CD8-positive, alpha-beta memory T cell (primary cell): ENCODE measurements around the gene FUT8. TPM values are rescaled to one million over a fixed set of nuclear protein-coding genes. Genes with fewer than 3 reads are reported as not detected.

Source experiments
- CTCF ChIA-PET: fragments of 350-600 bp; sonication (Branson Sonifier 250); formaldehyde crosslinking; loops from one replicate; lab custom pipeline; 2021; ENCODE audit warnings: antibody characterized with exemption; lab: Charles Lee
- POLR2A ChIA-PET: fragments of 350-600 bp; sonication (Branson Sonifier 250); formaldehyde crosslinking; loops from one replicate; lab custom pipeline; 2021; ENCODE audit warnings: antibody characterized with exemption; lab: Charles Lee
- DNase-seq, 5 donors: peaks; one replicate each; pipeline versions ENCODE4 v3.0.0 to v3.0.0-alpha.2; 2020 to 2022; ENCODE audit warnings: mixed read lengths in 1 of 5
- H3K27ac ChIP-seq: one replicate; pipeline ENCODE4 v1.7.0; 2013; ENCODE audit warnings: low read depth, mild to moderate bottlenecking, low read length, moderate library complexity
- H3K27me3 ChIP-seq: 2 replicates; pipeline ENCODE4 v1.7.0; 2013; ENCODE audit warnings: low read length, mild to moderate bottlenecking; ENCODE audit not compliant: insufficient read depth, poor library complexity, severe bottlenecking
- H3K36me3 ChIP-seq: 2 replicates; pipeline ENCODE4 v1.7.0; 2013; ENCODE audit warnings: mild to moderate bottlenecking, low read length, moderate library complexity; ENCODE audit not compliant: insufficient read depth
- H3K4me1 ChIP-seq: 2 replicates; pipeline ENCODE4 v1.7.0; 2013; ENCODE audit warnings: mild to moderate bottlenecking, low read length, moderate library complexity; ENCODE audit not compliant: insufficient read depth
- H3K4me3 ChIP-seq: 2 replicates; pipeline ENCODE4 v1.7.0; 2013; ENCODE audit warnings: mild to moderate bottlenecking, low read length
- H3K9me3 ChIP-seq: 2 replicates; pipeline ENCODE4 v1.7.0; 2013; ENCODE audit warnings: mild to moderate bottlenecking, low read length
- H3K27ac Mint-ChIP-seq, 8 donors: one replicate each; pipeline ENCODE4 v1.8.0; 2020 to 2021; ENCODE audit warnings: mixed read lengths in 8 of 8, mild to moderate bottlenecking in 6 of 8, inconsistent platforms in 3 of 8, moderate library complexity in 3 of 8
- H3K27me3 Mint-ChIP-seq, 2 donors: one replicate each; pipeline ENCODE4 v1.8.0; 2020 to 2021; ENCODE audit warnings: mixed read lengths in 2 of 2, mild to moderate bottlenecking in 1 of 2, moderate library complexity in 1 of 2
- H3K36me3 Mint-ChIP-seq, 3 donors: one replicate each; pipeline ENCODE4 v1.8.0; 2020 to 2021; ENCODE audit warnings: mixed read lengths in 3 of 3, inconsistent platforms in 1 of 3, mild to moderate bottlenecking in 1 of 3
- H3K4me1 Mint-ChIP-seq, 3 donors: one replicate each; pipeline ENCODE4 v1.8.0; 2020 to 2021; ENCODE audit warnings: mixed read lengths in 3 of 3, inconsistent platforms in 1 of 3, mild to moderate bottlenecking in 1 of 3
- H3K4me3 Mint-ChIP-seq, 7 donors: one replicate each; pipeline ENCODE4 v1.8.0; 2020 to 2021; ENCODE audit warnings: mixed read lengths in 7 of 7, mild to moderate bottlenecking in 6 of 7, moderate library complexity in 4 of 7, inconsistent platforms in 2 of 7
- H3K9me3 Mint-ChIP-seq, 5 donors: one replicate each; pipeline ENCODE4 v1.8.0; 2020 to 2022; ENCODE audit warnings: mixed read lengths in 5 of 5, mild to moderate bottlenecking in 3 of 5, moderate library complexity in 2 of 5, inconsistent platforms in 1 of 5
- polyA plus RNA-seq: library from polyadenylated mRNA; unstranded; fragments of 300-500 nt; fragmentation: Illumina TruSeq; gene quantifications from one replicate; pipeline ENCODE4 v1.2.3, GENCODE V29; 2021
- total RNA-seq, 2 experiments: library from RNA; stranded (reverse); gene quantifications; one replicate each; pipeline ENCODE4 v1.2.3, GENCODE V29; 2021

The FUT8 gene
- total and polyA plus RNA-seq, 3 experiments from 2014 or later = 13.3 to 81.7 (median 76.0) TPM

- Mint-ChIP-seq H3K36me3 (peaks cover 0 to 8% (median 0%) of the 10 kb centered on the region in 3 donors), H3K4me1 (peaks cover 13 to 55% (median 21%) of the 10 kb centered on the region in 3 donors), H3K27me3 (no peaks in the 10 kb centered on the region), H3K9me3 (no peaks in the 10 kb centered on the region), H3K4me3 (no peak overlapping the region), H3K27ac (no peak overlapping the region)
- Histone ChIP-seq H3K36me3 (no peaks in the 10 kb centered on the region), H3K9me3 (no peaks in the 10 kb centered on the region), H3K4me1 (peaks cover 5% of the 10 kb centered on the region), H3K27me3 (no peaks in the 10 kb centered on the region), H3K4me3 (no peak overlapping the region), H3K27ac (no peak overlapping the region)
- POLR2A ChIA-PET = no interaction called here
- CTCF ChIA-PET = no interaction called here
- DNase-seq = no peak
These were observed 138.5 kb downstream of the FUT8 start for GRCh38 chr14:65550779-65551643.

- Histone ChIP-seq H3K27me3 (no peaks in the 10 kb centered on the region), H3K27ac (no peak overlapping the region), H3K9me3 (no peaks in the 10 kb centered on the region), H3K4me3 (no peak overlapping the region), H3K36me3 (no peaks in the 10 kb centered on the region), H3K4me1 (peaks cover 5% of the 10 kb centered on the region)
- POLR2A ChIA-PET = no interaction called here
- H3K4me1 Mint-ChIP-seq = peaks cover 11 to 49% (median 21%) of the 10 kb centered on the region in 3 donors
- H3K9me3 Mint-ChIP-seq = no peaks in the 10 kb centered on the region
- H3K27me3 Mint-ChIP-seq = no peaks in the 10 kb centered on the region
- DNase-seq = no peak
- CTCF ChIA-PET = no interaction called here
- no peak overlapping the region for H3K27ac Mint-ChIP-seq
- no peaks in the 10 kb centered on the region for H3K36me3 Mint-ChIP-seq
- H3K4me3 Mint-ChIP-seq = no peak overlapping the region
These were observed 140.2 kb downstream of the FUT8 start for GRCh38 chr14:65552724-65553123.

DNA sequence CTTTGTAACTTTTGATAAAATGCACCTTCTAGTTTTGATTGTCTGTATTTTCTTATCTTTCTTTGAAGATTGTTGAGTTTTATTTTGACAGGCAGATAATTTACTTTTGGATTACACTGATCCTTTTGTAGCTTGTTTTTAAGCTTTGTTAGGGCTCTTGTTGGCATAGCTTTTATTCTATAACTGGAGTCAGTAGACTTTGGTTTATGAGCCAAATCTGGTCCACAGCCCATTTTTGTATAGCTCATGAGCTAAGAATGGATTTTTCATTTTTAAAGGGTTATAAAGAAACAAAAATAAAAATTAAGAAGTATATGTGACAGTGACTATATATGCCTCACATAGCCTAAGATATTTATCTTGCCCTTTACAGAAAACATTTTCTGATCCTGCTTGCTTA, 142.3 kb downstream of the FUT8 start:
- Histone ChIP-seq H3K4me1 (peaks cover 5% of the 10 kb centered on the region), H3K36me3 (no peaks in the 10 kb centered on the region), H3K27ac (no peak overlapping the region), H3K4me3 (no peak overlapping the region), H3K9me3 (no peaks in the 10 kb centered on the region), H3K27me3 (no peaks in the 10 kb centered on the region)
- Mint-ChIP-seq H3K27ac (no peak overlapping the region), H3K36me3 (no peaks in the 10 kb centered on the region), H3K27me3 (no peaks in the 10 kb centered on the region), H3K4me1 (peaks cover 13 to 38% (median 27%) of the 10 kb centered on the region in 3 donors), H3K4me3 (no peak overlapping the region), H3K9me3 (no peaks in the 10 kb centered on the region)
- ChIA-PET CTCF (no interaction called here), POLR2A (no interaction called here)
- no peak for DNase-seq

DNA sequence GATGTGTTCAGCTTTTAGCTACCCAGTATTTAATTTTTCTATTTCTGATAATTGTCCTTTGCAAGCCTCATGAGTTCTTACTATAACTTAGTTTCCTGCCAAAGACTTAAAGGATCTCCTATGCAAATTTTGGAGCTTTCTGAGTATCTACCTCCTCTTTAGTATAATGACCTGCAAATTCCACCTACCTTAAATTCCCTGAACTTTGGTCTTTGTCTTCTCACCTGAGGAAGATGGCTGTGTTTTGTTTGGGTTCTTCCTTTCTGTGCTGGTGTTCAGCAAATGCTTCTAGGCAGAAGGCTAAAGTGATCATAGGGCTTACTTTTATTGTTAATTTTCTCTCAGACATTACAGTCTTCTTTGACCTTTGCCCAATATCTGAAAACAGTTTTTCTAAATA, 142.8 kb downstream of the FUT8 start:
- CTCF ChIA-PET = no interaction called here
- Mint-ChIP-seq H3K36me3 (no peaks in the 10 kb centered on the region), H3K4me1 (peaks cover 14 to 39% (median 28%) of the 10 kb centered on the region in 3 donors), H3K27ac (no peak overlapping the region), H3K27me3 (no peaks in the 10 kb centered on the region), H3K9me3 (no peaks in the 10 kb centered on the region), H3K4me3 (no peak overlapping the region)
- H3K4me1 ChIP-seq = peaks cover 5% of the 10 kb centered on the region
- no peak overlapping the region for H3K4me3 ChIP-seq
- H3K9me3 ChIP-seq = no peaks in the 10 kb centered on the region
- H3K36me3 ChIP-seq = no peaks in the 10 kb centered on the region
- H3K27me3 ChIP-seq = no peaks in the 10 kb centered on the region
- DNase-seq = no peak
- POLR2A ChIA-PET = interaction anchor here (0.6 kb wide), 1 partner anchor 8 kb away, joined by 3 read pairs; no protein-coding TSS in a partner anchor
- H3K27ac ChIP-seq = no peak overlapping the region

GRCh38 chr14:65558363-65558762, 145.8 kb downstream of the FUT8 start:
- Histone ChIP-seq H3K4me1 (no peaks in the 10 kb centered on the region), H3K27me3 (no peaks in the 10 kb centered on the region), H3K27ac (no peak overlapping the region), H3K9me3 (no peaks in the 10 kb centered on the region), H3K36me3 (no peaks in the 10 kb centered on the region), H3K4me3 (no peak overlapping the region)
- Mint-ChIP-seq H3K36me3 (peaks cover 10 to 20% (median 12%) of the 10 kb centered on the region in 3 donors), H3K27ac (no peak overlapping the region), H3K4me3 (no peak overlapping the region), H3K27me3 (no peaks in the 10 kb centered on the region), H3K4me1 (peaks cover 17 to 31% (median 24%) of the 10 kb centered on the region in 3 donors), H3K9me3 (no peaks in the 10 kb centered on the region)
- no peak for DNase-seq
- ChIA-PET CTCF (no interaction called here), POLR2A (no interaction called here)

DNA sequence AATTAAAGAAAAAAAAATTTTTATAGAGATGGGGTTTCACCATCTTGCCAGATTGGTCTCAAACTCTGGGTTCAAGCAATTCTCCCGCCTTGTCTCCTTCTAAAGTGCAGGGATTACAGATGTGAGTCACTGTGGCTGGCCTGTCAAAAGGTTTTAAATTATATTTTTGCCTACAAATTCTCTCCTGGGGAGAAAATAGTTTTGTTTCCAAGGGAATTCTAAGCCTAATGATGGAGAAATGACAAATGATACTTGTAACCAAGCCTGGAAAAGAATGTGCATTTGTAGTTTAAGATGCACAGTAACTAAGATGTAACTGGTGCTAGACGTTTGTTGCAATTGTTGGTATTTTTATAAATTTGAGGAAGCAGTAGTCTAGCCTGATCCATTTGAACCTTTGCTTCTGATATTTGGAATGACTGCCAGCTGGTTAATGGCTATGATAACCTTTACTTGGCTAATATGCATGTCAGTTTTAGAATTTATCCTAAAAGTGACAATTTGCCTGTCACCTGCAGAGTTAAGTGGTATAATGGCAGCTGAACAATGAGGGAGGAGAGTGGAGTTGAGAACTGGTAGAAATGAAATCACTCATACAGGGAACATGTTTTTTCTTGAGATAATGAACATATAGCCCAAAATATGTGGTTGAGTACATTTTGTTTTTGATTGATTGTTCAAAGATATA, 148.0 kb downstream of the FUT8 start:
- no peaks in the 10 kb centered on the region for H3K27me3 Mint-ChIP-seq
- Histone ChIP-seq H3K27ac (no peak overlapping the region), H3K36me3 (peaks cover 4% of the 10 kb centered on the region), H3K4me1 (no peaks in the 10 kb centered on the region), H3K4me3 (no peak overlapping the region), H3K27me3 (no peaks in the 10 kb centered on the region), H3K9me3 (no peaks in the 10 kb centered on the region)
- no peak overlapping the region for H3K4me3 Mint-ChIP-seq
- peak overlapping the region in 2 of 8 donors; percentile 5 to 30 for H3K27ac Mint-ChIP-seq
- DNase-seq = no peak
- ChIA-PET POLR2A (no interaction called here), CTCF (no interaction called here)
- H3K4me1 Mint-ChIP-seq = peaks cover 24 to 43% (median 35%) of the 10 kb centered on the region in 3 donors
- peaks cover 16 to 30% (median 19%) of the 10 kb centered on the region in 3 donors for H3K36me3 Mint-ChIP-seq
- no peaks in the 10 kb centered on the region for H3K9me3 Mint-ChIP-seq

- no peaks in the 10 kb centered on the region for H3K27me3 ChIP-seq
- H3K4me3 ChIP-seq = no peak overlapping the region
- peaks cover 19 to 35% (median 23%) of the 10 kb centered on the region in 3 donors for H3K36me3 Mint-ChIP-seq
- POLR2A ChIA-PET = no interaction called here
- H3K9me3 Mint-ChIP-seq = no peaks in the 10 kb centered on the region
- H3K27ac Mint-ChIP-seq = peak overlapping the region in 4 of 8 donors; percentile 1 to 74 (median 5)
- no peaks in the 10 kb centered on the region for H3K4me1 ChIP-seq
- H3K27ac ChIP-seq = no peak overlapping the region
- H3K36me3 ChIP-seq = peaks cover 4% of the 10 kb centered on the region
- no peak overlapping the region for H3K4me3 Mint-ChIP-seq
- H3K9me3 ChIP-seq = no peaks in the 10 kb centered on the region
- CTCF ChIA-PET = no interaction called here
- no peak for DNase-seq
- H3K27me3 Mint-ChIP-seq = no peaks in the 10 kb centered on the region
- peaks cover 48 to 70% (median 60%) of the 10 kb centered on the region in 3 donors for H3K4me1 Mint-ChIP-seq
These were observed 151.8 kb downstream of the FUT8 start for GRCh38 chr14:65564370-65564769.

DNA sequence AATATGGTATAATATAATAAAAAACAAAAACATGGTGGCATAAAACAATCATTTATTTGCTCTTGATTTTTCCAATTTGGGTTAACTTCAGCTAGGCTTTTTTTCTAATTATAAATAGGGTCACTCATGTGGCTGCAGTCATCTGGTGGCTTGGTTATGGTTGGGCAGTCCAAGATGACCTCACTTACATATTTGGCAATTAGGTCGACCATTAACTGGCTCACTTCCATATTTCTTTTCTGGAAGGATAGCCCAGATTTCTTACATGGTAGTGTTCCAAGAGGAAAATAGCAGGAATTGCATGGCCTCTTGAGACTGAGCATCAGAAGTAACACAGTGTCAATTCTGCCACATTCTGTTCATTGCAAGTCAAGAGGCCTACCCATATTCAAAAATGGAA, 153.4 kb downstream of the FUT8 start:
- Mint-ChIP-seq H3K4me3 (no peak overlapping the region), H3K36me3 (peaks cover 19 to 43% (median 26%) of the 10 kb centered on the region in 3 donors), H3K27ac (no peak overlapping the region), H3K9me3 (no peaks in the 10 kb centered on the region), H3K4me1 (peaks cover 45 to 69% (median 55%) of the 10 kb centered on the region in 3 donors), H3K27me3 (no peaks in the 10 kb centered on the region)
- POLR2A ChIA-PET = no interaction called here
- no peaks in the 10 kb centered on the region for H3K4me1 ChIP-seq
- no peak overlapping the region for H3K4me3 ChIP-seq
- DNase-seq = no peak
- no peak overlapping the region for H3K27ac ChIP-seq
- H3K36me3 ChIP-seq = peaks cover 4% of the 10 kb centered on the region
- no peaks in the 10 kb centered on the region for H3K27me3 ChIP-seq
- CTCF ChIA-PET = no interaction called here
- no peaks in the 10 kb centered on the region for H3K9me3 ChIP-seq
